ENCODE results near the gene NSG1.

DNA sequence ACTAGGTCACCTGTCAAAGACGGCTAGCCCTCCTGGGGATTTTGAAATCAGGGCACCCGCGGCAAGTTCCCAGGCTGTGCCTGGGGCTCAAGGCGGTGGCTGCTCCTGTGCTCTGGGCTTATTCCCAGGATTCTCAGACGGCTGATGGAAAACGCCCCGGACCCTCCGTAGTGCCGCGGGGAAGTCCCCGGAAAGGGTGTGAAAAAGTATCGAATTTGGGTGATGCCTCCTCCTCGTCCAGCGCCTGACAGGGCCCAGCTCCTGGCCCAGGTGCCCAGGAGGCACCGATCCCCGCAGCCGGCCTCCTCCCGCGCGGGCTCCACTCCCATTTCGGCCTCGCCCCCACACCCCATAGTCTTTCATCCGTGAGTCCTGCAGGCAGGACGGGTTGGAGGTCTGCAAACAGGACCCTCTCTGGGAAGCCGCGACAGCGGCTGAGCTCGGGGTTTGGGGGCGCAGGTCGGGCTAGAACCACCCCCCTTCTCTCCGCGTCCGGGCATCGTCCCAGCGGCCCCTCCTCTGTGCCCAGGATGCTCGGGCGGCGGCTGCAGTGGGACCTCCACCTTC is 1.1 kb upstream of the NSG1 start:
- TF ChIP-seq, protein P1, sequence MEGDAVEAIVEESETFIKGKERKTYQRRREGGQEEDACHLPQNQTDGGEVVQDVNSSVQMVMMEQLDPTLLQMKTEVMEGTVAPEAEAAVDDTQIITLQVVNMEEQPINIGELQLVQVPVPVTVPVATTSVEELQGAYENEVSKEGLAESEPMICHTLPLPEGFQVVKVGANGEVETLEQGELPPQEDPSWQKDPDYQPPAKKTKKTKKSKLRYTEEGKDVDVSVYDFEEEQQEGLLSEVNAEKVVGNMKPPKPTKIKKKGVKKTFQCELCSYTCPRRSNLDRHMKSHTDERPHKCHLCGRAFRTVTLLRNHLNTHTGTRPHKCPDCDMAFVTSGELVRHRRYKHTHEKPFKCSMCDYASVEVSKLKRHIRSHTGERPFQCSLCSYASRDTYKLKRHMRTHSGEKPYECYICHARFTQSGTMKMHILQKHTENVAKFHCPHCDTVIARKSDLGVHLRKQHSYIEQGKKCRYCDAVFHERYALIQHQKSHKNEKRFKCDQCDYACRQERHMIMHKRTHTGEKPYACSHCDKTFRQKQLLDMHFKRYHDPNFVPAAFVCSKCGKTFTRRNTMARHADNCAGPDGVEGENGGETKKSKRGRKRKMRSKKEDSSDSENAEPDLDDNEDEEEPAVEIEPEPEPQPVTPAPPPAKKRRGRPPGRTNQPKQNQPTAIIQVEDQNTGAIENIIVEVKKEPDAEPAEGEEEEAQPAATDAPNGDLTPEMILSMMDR (IDR thresholded peaks at IDR 0.05; ENCODE audit: low read depth, low read length, poor library complexity, severe bottlenecking), result no peak
- peak; percentile 3; the same call in 1 of the 2 replicates for TF ChIP-seq EZH2phosphoT487 (IDR thresholded peaks at IDR 0.05; ENCODE audit: borderline replicate concordance, low read length)

All from DOHH2 (cell line).